Measurements from ENCODE around the gene FAH.
"Not testable (repeated sequence)": the region's sequence is repeated elsewhere in the genome, so short reads cannot be mapped to it uniquely, and the experiment has no call there.

Gene FAH

DNA sequence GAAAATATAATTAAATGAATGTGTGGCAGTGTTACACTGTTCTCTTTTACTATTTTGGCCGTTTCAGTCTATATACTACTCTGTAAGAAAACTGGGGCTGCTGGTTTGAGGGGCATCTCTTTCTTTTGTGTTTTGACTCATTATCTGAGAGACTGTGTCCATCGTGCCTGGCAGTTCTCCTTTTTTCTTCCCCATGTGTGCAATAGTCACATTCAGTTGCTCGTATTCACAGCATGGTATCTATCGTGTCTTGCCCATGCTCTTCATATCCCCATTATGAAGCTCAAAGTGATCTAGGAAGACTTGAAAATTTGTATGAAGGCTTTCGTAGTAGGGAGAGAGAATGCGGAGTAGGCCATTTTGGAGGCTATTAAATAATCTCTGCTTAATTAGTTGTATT is 29.8 kb upstream of the FAH start:
- H3K4me3 ChIP-seq (ENCODE audit: low read depth, low read length), result no peak overlapping the region
- no peak for DNase-seq (ENCODE audit: low read depth)
- TF ChIP-seq, protein P1, sequence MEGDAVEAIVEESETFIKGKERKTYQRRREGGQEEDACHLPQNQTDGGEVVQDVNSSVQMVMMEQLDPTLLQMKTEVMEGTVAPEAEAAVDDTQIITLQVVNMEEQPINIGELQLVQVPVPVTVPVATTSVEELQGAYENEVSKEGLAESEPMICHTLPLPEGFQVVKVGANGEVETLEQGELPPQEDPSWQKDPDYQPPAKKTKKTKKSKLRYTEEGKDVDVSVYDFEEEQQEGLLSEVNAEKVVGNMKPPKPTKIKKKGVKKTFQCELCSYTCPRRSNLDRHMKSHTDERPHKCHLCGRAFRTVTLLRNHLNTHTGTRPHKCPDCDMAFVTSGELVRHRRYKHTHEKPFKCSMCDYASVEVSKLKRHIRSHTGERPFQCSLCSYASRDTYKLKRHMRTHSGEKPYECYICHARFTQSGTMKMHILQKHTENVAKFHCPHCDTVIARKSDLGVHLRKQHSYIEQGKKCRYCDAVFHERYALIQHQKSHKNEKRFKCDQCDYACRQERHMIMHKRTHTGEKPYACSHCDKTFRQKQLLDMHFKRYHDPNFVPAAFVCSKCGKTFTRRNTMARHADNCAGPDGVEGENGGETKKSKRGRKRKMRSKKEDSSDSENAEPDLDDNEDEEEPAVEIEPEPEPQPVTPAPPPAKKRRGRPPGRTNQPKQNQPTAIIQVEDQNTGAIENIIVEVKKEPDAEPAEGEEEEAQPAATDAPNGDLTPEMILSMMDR (IDR thresholded peaks at IDR 0.05; ENCODE audit: insufficient read depth, low read depth, low read length, missing control alignments), result no peak

DNA sequence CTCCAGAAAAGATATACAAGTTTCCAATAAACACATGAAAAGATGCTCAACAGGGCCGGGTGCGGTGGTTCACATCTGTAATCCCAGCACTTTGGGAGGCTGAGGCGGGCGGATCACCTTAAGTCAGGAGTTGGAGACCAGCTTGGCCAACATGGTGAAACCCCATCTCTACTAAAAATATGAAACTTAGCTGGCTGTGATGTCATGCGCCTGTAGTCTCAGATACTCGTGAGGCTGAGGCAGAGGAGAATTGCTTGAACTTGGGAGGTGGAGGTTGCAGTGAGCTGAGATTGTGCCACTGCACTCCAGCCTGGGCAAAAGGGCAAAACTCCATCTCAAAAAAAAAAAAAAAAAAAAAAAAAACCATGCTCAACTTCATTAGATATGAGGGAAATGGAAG is 25.5 kb upstream of the FAH start:
- DNase-seq (ENCODE audit: low read depth), result not testable (repeated sequence)

DNA sequence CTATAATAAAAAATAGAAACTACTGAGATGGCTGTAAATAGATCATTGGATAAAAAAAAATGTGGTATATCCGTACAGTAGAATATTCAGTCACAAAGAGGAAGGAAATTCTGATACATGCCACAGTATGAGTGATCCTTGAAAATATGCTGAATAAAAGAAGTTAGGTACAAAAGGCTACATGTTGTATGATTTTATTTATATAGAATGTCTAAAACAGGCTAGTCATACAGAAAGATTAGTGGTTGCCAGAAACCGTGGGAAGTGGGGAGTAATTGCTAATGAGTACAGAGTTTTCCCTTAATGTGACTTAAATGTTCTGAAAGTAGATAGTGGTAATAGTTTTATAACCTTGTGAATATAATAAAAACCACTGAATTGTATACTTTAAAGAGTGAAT is 24.9 kb upstream of the FAH start:
- no peak for DNase-seq (ENCODE audit: low read depth)
- H3K4me3 ChIP-seq (ENCODE audit: low read depth, low read length), result no peak overlapping the region
- TF ChIP-seq, protein P1 (IDR thresholded peaks at IDR 0.05; ENCODE audit: insufficient read depth, low read depth, low read length, missing control alignments), result no peak

More for the DNA sequence above, 25.5 kb upstream of the FAH start:
- not testable (repeated sequence) for H3K4me3 ChIP-seq (ENCODE audit: low read depth, low read length)

DNA sequence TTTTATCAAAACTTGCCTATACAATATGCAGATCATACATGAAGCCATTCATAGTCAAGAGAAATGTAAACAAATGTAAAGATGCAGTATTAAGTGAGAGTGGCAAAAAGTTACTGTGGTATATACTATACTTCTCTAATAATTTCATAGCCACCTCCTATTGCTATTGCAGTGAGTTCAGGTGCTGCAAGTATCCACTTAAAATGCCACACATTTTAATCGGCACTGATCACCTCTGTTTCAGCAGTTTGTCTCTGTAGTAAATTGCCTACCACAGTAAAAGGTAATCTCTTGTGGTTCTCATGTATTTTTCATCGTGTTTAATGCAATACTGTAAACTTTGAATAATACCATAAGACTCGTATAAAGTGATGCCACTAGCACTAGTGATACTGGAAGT is 20.4 kb upstream of the FAH start:
- H3K4me3 ChIP-seq (ENCODE audit: low read depth, low read length), result no peak overlapping the region
- DNase-seq (ENCODE audit: low read depth), result no peak
- TF ChIP-seq, protein P1 (IDR thresholded peaks at IDR 0.05; ENCODE audit: insufficient read depth, low read depth, low read length, missing control alignments), result no peak

DNA sequence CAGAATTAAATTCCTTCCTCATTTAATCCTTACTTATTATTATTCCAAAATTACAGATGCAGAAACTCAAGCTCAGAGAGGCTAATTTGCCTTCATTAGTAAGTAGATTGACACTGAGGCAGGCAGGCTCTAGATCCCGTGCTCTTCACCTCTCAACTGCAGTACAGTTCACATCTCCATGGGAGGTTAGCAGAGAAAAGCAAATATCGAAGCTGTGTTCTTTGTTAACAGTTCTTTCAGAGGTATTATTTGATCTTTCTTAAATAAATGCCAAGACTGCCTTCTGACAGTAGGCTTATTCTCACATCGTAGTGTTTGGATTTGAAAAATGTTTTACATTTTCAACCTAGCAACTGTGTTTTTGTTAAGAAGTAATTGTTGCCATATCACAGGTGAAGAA is 15.9 kb upstream of the FAH start:
- H3K4me3 ChIP-seq (ENCODE audit: low read depth, low read length), result no peak overlapping the region
- TF ChIP-seq, protein P1 (IDR thresholded peaks at IDR 0.05; ENCODE audit: insufficient read depth, low read depth, low read length, missing control alignments), result no peak
- no peak for DNase-seq (ENCODE audit: low read depth)

DNA sequence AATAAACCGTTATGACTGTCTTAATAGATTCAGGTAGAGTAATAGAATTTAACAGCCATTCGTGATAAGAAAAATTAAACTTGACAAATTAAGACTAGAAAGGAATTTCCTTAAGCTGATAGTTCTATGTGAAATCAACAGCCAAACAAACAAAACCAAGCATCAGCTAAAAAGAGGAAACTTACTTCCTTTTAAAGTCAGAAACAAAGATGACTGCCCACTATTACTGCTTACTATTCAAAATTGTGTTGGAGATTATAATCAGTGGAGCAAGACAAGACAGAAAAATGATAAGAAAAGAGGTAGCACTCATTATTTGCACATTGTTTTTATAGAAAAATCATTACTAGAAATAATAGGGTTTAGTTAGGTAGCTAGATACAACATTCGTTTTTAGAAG is 13.8 kb upstream of the FAH start:
- no peak overlapping the region for H3K4me3 ChIP-seq (ENCODE audit: low read depth, low read length)
- DNase-seq (ENCODE audit: low read depth), result no peak
- TF ChIP-seq, protein P1 (IDR thresholded peaks at IDR 0.05; ENCODE audit: insufficient read depth, low read depth, low read length, missing control alignments), result no peak

DNA sequence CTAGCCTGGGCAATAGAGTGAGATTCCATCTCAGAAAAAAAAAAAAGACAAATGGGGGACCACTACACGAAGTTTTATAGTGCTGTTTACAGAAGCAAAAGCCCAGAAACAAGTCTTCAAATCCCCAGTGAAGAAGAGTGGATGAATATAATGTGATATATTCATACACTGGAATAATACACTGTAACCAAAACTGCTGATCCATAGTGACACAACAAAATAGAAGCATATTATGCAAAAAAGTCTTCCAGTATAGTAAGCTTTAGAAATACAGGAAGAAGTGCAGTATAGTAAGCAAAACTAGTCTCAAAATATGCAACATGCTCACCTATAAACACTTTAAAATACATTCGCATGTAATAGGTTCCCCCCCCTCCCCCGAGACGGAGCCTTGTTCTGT is 11.9 kb upstream of the FAH start:
- no peak overlapping the region for H3K4me3 ChIP-seq (ENCODE audit: low read depth, low read length)
- no peak for DNase-seq (ENCODE audit: low read depth)
- TF ChIP-seq, protein P1 (IDR thresholded peaks at IDR 0.05; ENCODE audit: insufficient read depth, low read depth, low read length, missing control alignments), result no peak

Measured in GM12865 (cell line).